ENCODE results near the gene UGT2A3.

- no peak for TF ChIP-seq CTCF (conservative IDR thresholded peaks at IDR 0.05; ENCODE audit: low read length)
- TF ChIP-seq EZH2phosphoT487 (IDR thresholded peaks at IDR 0.05; ENCODE audit: borderline replicate concordance, low read depth, low read length), result no peak
These were observed 11.3 kb upstream of the UGT2A3 start for GRCh38 chr4:68962868-68963267.

Data from OCI-LY7 (cell line).